Skeletal muscle satellite cell (primary cell): ENCODE data around the gene NDUFV2. TPM values are rescaled to one million over a fixed set of nuclear protein-coding genes. Genes with fewer than 3 reads are reported as not detected.

Experiments
- H3K27me3 ChIP-seq: 2 replicates; pipeline ENCODE4 v1.7.0; 2013; ENCODE audit warnings: low read length; ENCODE audit not compliant: control insufficient read depth, insufficient read depth
- H3K36me3 ChIP-seq: 2 replicates; pipeline ENCODE4 v1.7.0; 2013; ENCODE audit warnings: mild to moderate bottlenecking, control low read depth, low read length; ENCODE audit not compliant: insufficient read depth
- H3K4me1 ChIP-seq: 2 replicates; pipeline ENCODE4 v1.7.0; 2013; ENCODE audit warnings: low read length; ENCODE audit not compliant: control insufficient read depth, insufficient read depth
- H3K4me2 ChIP-seq: 2 replicates; pipeline ENCODE4 v1.7.0; 2013; ENCODE audit warnings: mild to moderate bottlenecking, low read length
- H3K4me3 ChIP-seq: 2 replicates; pipeline ENCODE4 v1.7.0; 2013; ENCODE audit warnings: low read length
- H3K9ac ChIP-seq: 2 replicates; pipeline ENCODE4 v1.7.0; 2013; ENCODE audit warnings: mild to moderate bottlenecking, low read depth, low read length, moderate library complexity
- H3K9me3 ChIP-seq: replicated peaks from 2 replicates; pipeline ENCODE4 v1.7.0; 2013; ENCODE audit warnings: mild to moderate bottlenecking, control low read depth, low read length
- total RNA-seq: library from RNA; depleted of rRNA; stranded (reverse); fragments of >200 nt; gene quantifications from 2 replicates; pipeline ENCODE4 v1.2.3, GENCODE V29; 2012; rRNA removed

The NDUFV2 gene
- total RNA-seq: 150 and 225 TPM in 2 replicates

GRCh38 chr18:9102508-9103375 is at the start of gene NDUFV2:
Gene NDUFV2 (plus strand): TSS chr18:9102699. CDS start chr18:9102744, 45 bp downstream.
- H3K36me3 ChIP-seq: no peaks in the 10 kb centered on the region
- H3K27me3 ChIP-seq: no peaks in the 10 kb centered on the region
- H3K4me1 ChIP-seq: peaks cover 47% of the 10 kb centered on the region
- H3K4me3 ChIP-seq: peak within 1 kb of the TSS; percentile 81
- H3K9me3 ChIP-seq: no peaks in the 10 kb centered on the region
- H3K9ac ChIP-seq: peak within 1 kb of the TSS; percentile 96
- peak within 1 kb of the TSS; percentile 89 for H3K4me2 ChIP-seq

GRCh38 chr18:9053814-9054213 is 48.7 kb upstream of the NDUFV2 start:
- no peak overlapping the region for H3K4me3 ChIP-seq
- peaks cover 11% of the 10 kb centered on the region for H3K9me3 ChIP-seq
- H3K36me3 ChIP-seq: no peaks in the 10 kb centered on the region
- H3K9ac ChIP-seq: no peak overlapping the region
- no peak overlapping the region for H3K4me2 ChIP-seq
- H3K4me1 ChIP-seq: peaks cover 28% of the 10 kb centered on the region
- no peaks in the 10 kb centered on the region for H3K27me3 ChIP-seq

GRCh38 chr18:9055185-9055584 is 47.3 kb upstream of the NDUFV2 start:
- H3K9ac ChIP-seq: peak overlapping the region; percentile 3
- H3K4me1 ChIP-seq: peaks cover 16% of the 10 kb centered on the region
- no peaks in the 10 kb centered on the region for H3K27me3 ChIP-seq
- peak overlapping the region; percentile 38 for H3K4me2 ChIP-seq
- H3K9me3 ChIP-seq: peaks cover 6% of the 10 kb centered on the region
- H3K36me3 ChIP-seq: no peaks in the 10 kb centered on the region
- H3K4me3 ChIP-seq: no peak overlapping the region

- Histone ChIP-seq H3K9ac (peak overlapping the region; percentile 16), H3K27me3 (no peaks in the 10 kb centered on the region), H3K36me3 (no peaks in the 10 kb centered on the region), H3K4me3 (no peak overlapping the region), H3K4me1 (peaks cover 16% of the 10 kb centered on the region), H3K9me3 (peaks cover 6% of the 10 kb centered on the region), H3K4me2 (peak overlapping the region; percentile 38)
Observed at GRCh38 chr18:9055626-9056025, 46.9 kb upstream of the NDUFV2 start.

- Histone ChIP-seq H3K4me1 (peaks cover 16% of the 10 kb centered on the region), H3K4me3 (no peak overlapping the region), H3K4me2 (no peak overlapping the region), H3K27me3 (no peaks in the 10 kb centered on the region), H3K9ac (no peak overlapping the region), H3K36me3 (no peaks in the 10 kb centered on the region), H3K9me3 (peaks cover 6% of the 10 kb centered on the region)
Observed at GRCh38 chr18:9057646-9058045, 44.9 kb upstream of the NDUFV2 start.

- Histone ChIP-seq H3K9ac (no peak overlapping the region), H3K9me3 (no peaks in the 10 kb centered on the region), H3K27me3 (no peaks in the 10 kb centered on the region), H3K4me1 (peaks cover 16% of the 10 kb centered on the region), H3K4me2 (no peak overlapping the region), H3K4me3 (no peak overlapping the region), H3K36me3 (no peaks in the 10 kb centered on the region)
Observed at GRCh38 chr18:9058406-9058805, 44.1 kb upstream of the NDUFV2 start.

GRCh38 chr18:9062418-9062751 is 40.1 kb upstream of the NDUFV2 start:
- Histone ChIP-seq H3K9ac (no peak overlapping the region), H3K36me3 (no peaks in the 10 kb centered on the region), H3K27me3 (no peaks in the 10 kb centered on the region), H3K9me3 (no peaks in the 10 kb centered on the region), H3K4me2 (no peak overlapping the region), H3K4me1 (no peaks in the 10 kb centered on the region), H3K4me3 (no peak overlapping the region)

- Histone ChIP-seq H3K27me3 (no peaks in the 10 kb centered on the region), H3K36me3 (no peaks in the 10 kb centered on the region), H3K9me3 (no peaks in the 10 kb centered on the region), H3K4me3 (no peak overlapping the region), H3K9ac (no peak overlapping the region), H3K4me1 (peaks cover 6% of the 10 kb centered on the region), H3K4me2 (no peak overlapping the region)
Observed at GRCh38 chr18:9065864-9066263, 36.6 kb upstream of the NDUFV2 start.

- Histone ChIP-seq H3K4me3 (no peak overlapping the region), H3K4me2 (no peak overlapping the region), H3K9ac (no peak overlapping the region), H3K36me3 (no peaks in the 10 kb centered on the region), H3K27me3 (no peaks in the 10 kb centered on the region), H3K4me1 (peaks cover 6% of the 10 kb centered on the region), H3K9me3 (no peaks in the 10 kb centered on the region)
Observed at GRCh38 chr18:9066358-9066757, 36.1 kb upstream of the NDUFV2 start.

GRCh38 chr18:9066817-9067306 is 35.6 kb upstream of the NDUFV2 start:
- Histone ChIP-seq H3K4me2 (no peak overlapping the region), H3K4me1 (peaks cover 6% of the 10 kb centered on the region), H3K27me3 (no peaks in the 10 kb centered on the region), H3K36me3 (no peaks in the 10 kb centered on the region), H3K9ac (no peak overlapping the region), H3K4me3 (no peak overlapping the region), H3K9me3 (no peaks in the 10 kb centered on the region)

GRCh38 chr18:9067823-9068222 is 34.7 kb upstream of the NDUFV2 start:
- no peaks in the 10 kb centered on the region for H3K27me3 ChIP-seq
- H3K9me3 ChIP-seq: no peaks in the 10 kb centered on the region
- no peaks in the 10 kb centered on the region for H3K36me3 ChIP-seq
- no peak overlapping the region for H3K4me2 ChIP-seq
- H3K9ac ChIP-seq: no peak overlapping the region
- no peak overlapping the region for H3K4me3 ChIP-seq
- H3K4me1 ChIP-seq: peaks cover 6% of the 10 kb centered on the region

GRCh38 chr18:9068346-9068745 is 34.2 kb upstream of the NDUFV2 start:
- Histone ChIP-seq H3K9me3 (no peaks in the 10 kb centered on the region), H3K4me2 (no peak overlapping the region), H3K9ac (no peak overlapping the region), H3K36me3 (no peaks in the 10 kb centered on the region), H3K4me3 (no peak overlapping the region), H3K4me1 (peaks cover 6% of the 10 kb centered on the region), H3K27me3 (no peaks in the 10 kb centered on the region)
